ENCODE results near the gene ATP11A.

DNA sequence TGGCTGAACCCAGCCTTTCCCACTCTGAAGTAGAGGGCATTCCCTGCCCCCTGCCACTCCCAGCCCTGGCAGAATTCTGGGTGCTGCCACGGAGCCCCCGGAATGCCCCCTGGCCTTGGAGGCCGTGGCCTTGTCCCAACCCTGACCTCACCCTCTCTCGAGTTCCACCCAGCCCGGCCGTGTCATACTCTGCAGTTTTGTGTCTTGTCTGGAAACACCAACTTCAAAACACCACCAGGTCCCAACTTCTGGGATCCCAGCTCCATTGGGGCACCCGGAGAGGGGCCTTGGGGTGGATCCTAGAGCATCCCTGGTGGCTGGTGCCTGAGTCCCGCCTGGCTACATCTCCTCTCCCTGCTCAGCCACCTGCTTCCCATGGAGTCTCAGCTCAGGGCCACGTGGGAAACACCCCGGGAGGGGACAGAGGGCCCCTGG is 197.7 kb downstream of the ATP11A start:
- TF ChIP-seq, protein P1, sequence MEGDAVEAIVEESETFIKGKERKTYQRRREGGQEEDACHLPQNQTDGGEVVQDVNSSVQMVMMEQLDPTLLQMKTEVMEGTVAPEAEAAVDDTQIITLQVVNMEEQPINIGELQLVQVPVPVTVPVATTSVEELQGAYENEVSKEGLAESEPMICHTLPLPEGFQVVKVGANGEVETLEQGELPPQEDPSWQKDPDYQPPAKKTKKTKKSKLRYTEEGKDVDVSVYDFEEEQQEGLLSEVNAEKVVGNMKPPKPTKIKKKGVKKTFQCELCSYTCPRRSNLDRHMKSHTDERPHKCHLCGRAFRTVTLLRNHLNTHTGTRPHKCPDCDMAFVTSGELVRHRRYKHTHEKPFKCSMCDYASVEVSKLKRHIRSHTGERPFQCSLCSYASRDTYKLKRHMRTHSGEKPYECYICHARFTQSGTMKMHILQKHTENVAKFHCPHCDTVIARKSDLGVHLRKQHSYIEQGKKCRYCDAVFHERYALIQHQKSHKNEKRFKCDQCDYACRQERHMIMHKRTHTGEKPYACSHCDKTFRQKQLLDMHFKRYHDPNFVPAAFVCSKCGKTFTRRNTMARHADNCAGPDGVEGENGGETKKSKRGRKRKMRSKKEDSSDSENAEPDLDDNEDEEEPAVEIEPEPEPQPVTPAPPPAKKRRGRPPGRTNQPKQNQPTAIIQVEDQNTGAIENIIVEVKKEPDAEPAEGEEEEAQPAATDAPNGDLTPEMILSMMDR (IDR thresholded peaks at IDR 0.05), result no peak
- no peak for TF ChIP-seq POLR2A (IDR thresholded peaks at IDR 0.05)
